Lower lobe of right lung (tissue), 2 donors: ENCODE data around the gene APBB2. TPM values are rescaled to one million over a fixed set of nuclear protein-coding genes. Genes with fewer than 3 reads are reported as not detected.

Source experiments
- ATAC-seq, 2 donors: fragments of 200-7000 bp; cut with Tn5 transposase; one replicate each; pipeline ENCODE4 v1.9.1; 2020 to 2022; ENCODE audit warnings: mild to moderate bottlenecking in 2 of 2, moderate library complexity in 2 of 2
- DNase-seq: peaks from one replicate; pipeline ENCODE4 v3.0.0-alpha.2; 2020
- H3K27ac ChIP-seq: fragments of 200-600 bp; one replicate; pipeline ENCODE4 v1.8.0; 2022
- H3K27me3 ChIP-seq: fragments of 200-600 bp; one replicate; pipeline ENCODE4 v1.8.0; 2022; ENCODE audit warnings: low read depth
- H3K36me3 ChIP-seq: fragments of 200-600 bp; one replicate; pipeline ENCODE4 v1.8.0; 2022; ENCODE audit warnings: mild to moderate bottlenecking
- H3K4me1 ChIP-seq: fragments of 200-600 bp; one replicate; pipeline ENCODE4 v1.8.0; 2022
- H3K4me3 ChIP-seq: fragments of 200-600 bp; one replicate; pipeline ENCODE4 v1.8.0; 2022; ENCODE audit warnings: mild to moderate bottlenecking
- H3K9me3 ChIP-seq: fragments of 200-600 bp; one replicate; pipeline ENCODE4 v1.8.0; 2022
- CTCF ChIP-seq: fragments of 200-600 bp; IDR thresholded peaks from one replicate; pipeline ENCODE4 v1.8.0; 2022; ENCODE audit warnings: antibody characterized with exemption, mild to moderate bottlenecking
- intact Hi-C: fragments of 100-400 bp; cut with DNase I; formaldehyde crosslinking; loops from one replicate; pipeline ENCODE4 v1.11.0; 2022
- total RNA-seq: library from RNA; stranded (reverse); fragmentation: NEBNext Ultra II Directional; extraction: Animal tissue kit (Norgen Biotek cat#: 25700); gene quantifications from one replicate; pipeline ENCODE4 v1.2.1, GENCODE V29; 2021
- donor health status: DM: no; HTN: yes; CAD: no; lungs with severe emphysema.

APBB2 gene
- total RNA-seq, 1 donor from 2014 or later, result 59.3 TPM

GRCh38 chr4:41205854-41206460 is 8.4 kb downstream of the APBB2 start:
- Histone ChIP-seq H3K27ac (no peak overlapping the region), H3K4me3 (no peak overlapping the region), H3K9me3 (no peaks in the 10 kb centered on the region), H3K36me3 (no peaks in the 10 kb centered on the region), H3K4me1 (peaks cover 46% of the 10 kb centered on the region), H3K27me3 (no peaks in the 10 kb centered on the region)
- DNase-seq, result no peak
- intact Hi-C loops, result no loop called here
- no peak for ATAC-seq
- no peak for TF ChIP-seq CTCF

GRCh38 chr4:41205130-41205529 is 9.2 kb downstream of the APBB2 start:
- peaks cover 46% of the 10 kb centered on the region for H3K4me1 ChIP-seq
- H3K27ac ChIP-seq, result peak overlapping the region; percentile 8
- no peak for TF ChIP-seq CTCF
- no peak for ATAC-seq
- H3K27me3 ChIP-seq, result no peaks in the 10 kb centered on the region
- intact Hi-C loops, result no loop called here
- H3K36me3 ChIP-seq, result no peaks in the 10 kb centered on the region
- no peak overlapping the region for H3K4me3 ChIP-seq
- DNase-seq, result no peak
- no peaks in the 10 kb centered on the region for H3K9me3 ChIP-seq

GRCh38 chr4:41204400-41204978 is 9.9 kb downstream of the APBB2 start:
- H3K27me3 ChIP-seq, result no peaks in the 10 kb centered on the region
- DNase-seq, result no peak
- intact Hi-C loops, result no loop called here
- no peak for TF ChIP-seq CTCF
- no peaks in the 10 kb centered on the region for H3K36me3 ChIP-seq
- peaks cover 46% of the 10 kb centered on the region for H3K4me1 ChIP-seq
- H3K4me3 ChIP-seq, result no peak overlapping the region
- ATAC-seq, result peak; percentile 67 to 68
- H3K27ac ChIP-seq, result peak overlapping the region; percentile 8
- H3K9me3 ChIP-seq, result no peaks in the 10 kb centered on the region

GRCh38 chr4:41203841-41204240 is 10.5 kb downstream of the APBB2 start:
- ATAC-seq, result no peak
- H3K36me3 ChIP-seq, result no peaks in the 10 kb centered on the region
- no peak overlapping the region for H3K4me3 ChIP-seq
- H3K9me3 ChIP-seq, result no peaks in the 10 kb centered on the region
- no peak for DNase-seq
- peaks cover 46% of the 10 kb centered on the region for H3K4me1 ChIP-seq
- intact Hi-C loops, result no loop called here
- H3K27ac ChIP-seq, result peak overlapping the region; percentile 8
- no peaks in the 10 kb centered on the region for H3K27me3 ChIP-seq
- TF ChIP-seq CTCF, result no peak

- Histone ChIP-seq H3K27ac (no peak overlapping the region), H3K27me3 (no peaks in the 10 kb centered on the region), H3K9me3 (no peaks in the 10 kb centered on the region), H3K36me3 (no peaks in the 10 kb centered on the region), H3K4me1 (peaks cover 46% of the 10 kb centered on the region), H3K4me3 (no peak overlapping the region)
- ATAC-seq (no peak), DNase-seq (no peak)
- intact Hi-C loops, result no loop called here
- TF ChIP-seq CTCF, result no peak
Measured at GRCh38 chr4:41202820-41203568, 11.3 kb downstream of the APBB2 start.
